Brain microvascular endothelial cell (primary cell): ENCODE measurements around the gene VPS4A.
"Not testable (repeated sequence)": the region's sequence is repeated elsewhere in the genome, so short reads cannot be mapped to it uniquely, and the experiment has no call there.

Source experiments
- DNase-seq: peaks from one replicate; pipeline ENCODE4 v3.0.0-alpha.2; 2020
- H3K27ac ChIP-seq: fragments of 250-450 bp; sonication (Bioruptor Pico); 2 replicates; pipeline ENCODE4 v1.5.1; 2020; ENCODE audit warnings: mild to moderate bottlenecking, moderate library complexity
- H3K27me3 ChIP-seq: fragments of 250-450 bp; sonication (Bioruptor Pico); replicated peaks from 2 replicates; pipeline ENCODE4 v1.5.1; 2020; ENCODE audit warnings: mild to moderate bottlenecking
- H3K36me3 ChIP-seq: fragments of 250-450 bp; sonication (Bioruptor Pico); replicated peaks from 2 replicates; pipeline ENCODE4 v1.5.1; 2020; ENCODE audit warnings: mild to moderate bottlenecking
- H3K4me3 ChIP-seq: 2 replicates; pipeline ENCODE4 v1.5.1; 2011; ENCODE audit warnings: low read depth, mild to moderate bottlenecking, control low read depth, low read length, moderate library complexity
- CTCF ChIP-seq: IDR thresholded peaks from 2 replicates; pipeline ENCODE4 v1.5.1; 2011; ENCODE audit warnings: low read depth, mild to moderate bottlenecking, moderate library complexity, low read length, control low read depth, inconsistent platforms; ENCODE audit errors: missing control alignments
- in situ Hi-C: cut with HindIII; loops from 2 replicates; pipeline ENCODE4 v1.10.0; 2017; ENCODE audit warnings: low sequenced_read_pairs, low pct_ligation_motif_present

The VPS4A gene

GRCh38 chr16:69351309-69352027 is 40.3 kb downstream of the VPS4A start, which contains the start of gene TMED6:
TMED6 (minus strand) TSS chr16:69351786; CDS start chr16:69351753, 33 bp downstream.
- H3K4me3 ChIP-seq, result no peak within 1 kb of the TSS
- H3K27me3 ChIP-seq, result no peaks in the 10 kb centered on the region
- TF ChIP-seq CTCF, result no peak
- peaks cover 6% of the 10 kb centered on the region for H3K36me3 ChIP-seq
- DNase-seq, result no peak
- no peak within 1 kb of the TSS for H3K27ac ChIP-seq
- in situ Hi-C loops, result no loop called here

GRCh38 chr16:69360070-69360469 is 48.9 kb downstream of the VPS4A start:
- peaks cover 20% of the 10 kb centered on the region for H3K36me3 ChIP-seq
- H3K4me3 ChIP-seq, DNase-seq, in situ Hi-C loops, H3K27ac ChIP-seq, H3K27me3 ChIP-seq: not testable (repeated sequence)

- DNase-seq, result no peak
- no peak overlapping the region for H3K27ac ChIP-seq
- no peak overlapping the region for H3K4me3 ChIP-seq
- H3K27me3 ChIP-seq, result no peaks in the 10 kb centered on the region
- TF ChIP-seq CTCF, result no peak
- in situ Hi-C loops, result no loop called here
- peaks cover 38% of the 10 kb centered on the region for H3K36me3 ChIP-seq
These were observed 52.1 kb downstream of the VPS4A start for GRCh38 chr16:69363281-69363717.

- TF ChIP-seq CTCF, result no peak
- Histone ChIP-seq H3K4me3 (no peak overlapping the region), H3K27me3 (no peaks in the 10 kb centered on the region), H3K36me3 (peaks cover 39% of the 10 kb centered on the region), H3K27ac (no peak overlapping the region)
- DNase-seq, result no peak
- in situ Hi-C loops, result no loop called here
These were observed 52.9 kb downstream of the VPS4A start for GRCh38 chr16:69364088-69364487.

GRCh38 chr16:69365901-69366300 is 54.8 kb downstream of the VPS4A start:
- Histone ChIP-seq H3K27me3 (no peaks in the 10 kb centered on the region), H3K4me3 (no peak overlapping the region), H3K27ac (no peak overlapping the region), H3K36me3 (peaks cover 52% of the 10 kb centered on the region)
- in situ Hi-C loops, result no loop called here
- no peak for DNase-seq
- TF ChIP-seq CTCF, result no peak

GRCh38 chr16:69366431-69366830 is 55.3 kb downstream of the VPS4A start:
- Histone ChIP-seq H3K27me3 (no peaks in the 10 kb centered on the region), H3K4me3 (no peak overlapping the region), H3K27ac (no peak overlapping the region), H3K36me3 (peaks cover 52% of the 10 kb centered on the region)
- no peak for TF ChIP-seq CTCF
- in situ Hi-C loops, result no loop called here
- no peak for DNase-seq
